ENCODE results near the gene FTO. TPM values are rescaled to one million over a fixed set of nuclear protein-coding genes. Genes with fewer than 3 reads are reported as not detected.

FTO gene
- total RNA-seq, 1 donor from 2014 or later: 70.5 TPM

- no peak overlapping the region for H3K27ac ChIP-seq
- intact Hi-C loops (cut with DNase I): no loop called here
Measured at GRCh38 chr16:53998966-53999522, 295.1 kb downstream of the FTO start.

GRCh38 chr16:53999841-54000240, 295.9 kb downstream of the FTO start:
- no peak overlapping the region for H3K27ac ChIP-seq
- no peak for TF ChIP-seq POLR2A (IDR thresholded peaks at IDR 0.05)
- no peak for TF ChIP-seq POLR2AphosphoS5 (IDR thresholded peaks at IDR 0.05; ENCODE audit: insufficient read depth in 1 of 2, low read depth in 1 of 2)
- no peak for TF ChIP-seq CTCF (IDR thresholded peaks at IDR 0.05)
- no peaks in the 10 kb centered on the region for H3K27me3 ChIP-seq
- no peak for DNase-seq (ENCODE audit: extremely low spot score in 2 of 2)
- H3K9me3 ChIP-seq: no peaks in the 10 kb centered on the region
- H3K4me3 ChIP-seq: no peak overlapping the region
- H3K4me1 ChIP-seq: peaks cover 9% of the 10 kb centered on the region
- no peaks in the 10 kb centered on the region for H3K36me3 ChIP-seq
- intact Hi-C loops (cut with DNase I): no loop called here

More at GRCh38 chr16:53998966-53999522, 295.1 kb downstream of the FTO start:
- Histone ChIP-seq H3K9me3 (no peaks in the 10 kb centered on the region), H3K27me3 (no peaks in the 10 kb centered on the region), H3K4me3 (no peak overlapping the region), H3K36me3 (no peaks in the 10 kb centered on the region), H3K4me1 (peaks cover 9% of the 10 kb centered on the region)
- TF ChIP-seq CTCF (IDR thresholded peaks at IDR 0.05) (no peak), POLR2A (IDR thresholded peaks at IDR 0.05) (no peak), POLR2AphosphoS5 (IDR thresholded peaks at IDR 0.05; ENCODE audit: insufficient read depth in 1 of 2, low read depth in 1 of 2) (no peak)
- no peak for DNase-seq (ENCODE audit: extremely low spot score in 2 of 2)

GRCh38 chr16:54000361-54000760, 296.4 kb downstream of the FTO start:
- intact Hi-C loops (cut with DNase I): no loop called here
- H3K36me3 ChIP-seq: no peaks in the 10 kb centered on the region
- no peak overlapping the region for H3K4me3 ChIP-seq
- peaks cover 9% of the 10 kb centered on the region for H3K4me1 ChIP-seq
- no peak for TF ChIP-seq POLR2A (IDR thresholded peaks at IDR 0.05)
- no peak for TF ChIP-seq POLR2AphosphoS5 (IDR thresholded peaks at IDR 0.05; ENCODE audit: insufficient read depth in 1 of 2, low read depth in 1 of 2)
- TF ChIP-seq CTCF (IDR thresholded peaks at IDR 0.05): no peak
- H3K9me3 ChIP-seq: no peaks in the 10 kb centered on the region
- no peak for DNase-seq (ENCODE audit: extremely low spot score in 2 of 2)
- no peak overlapping the region for H3K27ac ChIP-seq
- H3K27me3 ChIP-seq: no peaks in the 10 kb centered on the region

- TF ChIP-seq CTCF (IDR thresholded peaks at IDR 0.05) (no peak), POLR2A (IDR thresholded peaks at IDR 0.05) (no peak), POLR2AphosphoS5 (IDR thresholded peaks at IDR 0.05; ENCODE audit: insufficient read depth in 1 of 2, low read depth in 1 of 2) (no peak)
- no peak for DNase-seq (ENCODE audit: extremely low spot score in 2 of 2)
- no peaks in the 10 kb centered on the region for H3K9me3 ChIP-seq
- H3K4me3 ChIP-seq: no peak overlapping the region
- intact Hi-C loops (cut with DNase I): no loop called here
- H3K4me1 ChIP-seq: no peaks in the 10 kb centered on the region
- no peak overlapping the region for H3K27ac ChIP-seq
- no peaks in the 10 kb centered on the region for H3K36me3 ChIP-seq
- no peaks in the 10 kb centered on the region for H3K27me3 ChIP-seq
Measured at GRCh38 chr16:54006693-54007092, 302.7 kb downstream of the FTO start.

- DNase-seq (ENCODE audit: extremely low spot score in 2 of 2): no peak
- Histone ChIP-seq H3K27me3 (no peaks in the 10 kb centered on the region), H3K27ac (no peak overlapping the region), H3K9me3 (no peaks in the 10 kb centered on the region), H3K4me3 (no peak overlapping the region), H3K36me3 (no peaks in the 10 kb centered on the region), H3K4me1 (no peaks in the 10 kb centered on the region)
- no peak for TF ChIP-seq POLR2A (IDR thresholded peaks at IDR 0.05)
- TF ChIP-seq CTCF (IDR thresholded peaks at IDR 0.05): no peak
- TF ChIP-seq POLR2AphosphoS5 (IDR thresholded peaks at IDR 0.05; ENCODE audit: insufficient read depth in 1 of 2, low read depth in 1 of 2): no peak
- intact Hi-C loops (cut with DNase I): no loop called here
Measured at GRCh38 chr16:54007504-54007903, 303.5 kb downstream of the FTO start.
